Endothelial cell of umbilical vein (primary cell): Measurements from ENCODE around the gene EIF2S2.

Source experiments
- CTCF ChIP-seq, 2 donors: IDR thresholded peaks; 1 replicate in 1 of 2; 2 replicates in 1 of 2; pipeline ENCODE4 v1.5.1; 2011; ENCODE audit warnings: low read length in 2 of 2, mild to moderate bottlenecking in 2 of 2, moderate library complexity in 2 of 2, control low read depth in 1 of 2, inconsistent platforms in 1 of 2, low read depth in 1 of 2; ENCODE audit not compliant: insufficient read depth in 1 of 2; ENCODE audit errors: extremely low read depth in 1 of 2
- EZH2 ChIP-seq: IDR thresholded peaks from 2 replicates; pipeline ENCODE4 v1.6.1; 2012; ENCODE audit warnings: borderline replicate concordance, low read depth, mild to moderate bottlenecking, moderate library complexity, low read length, inconsistent platforms; ENCODE audit not compliant: severe bottlenecking
- MAX ChIP-seq: IDR thresholded peaks from 2 replicates; pipeline ENCODE4 v1.6.1; 2011; ENCODE audit not compliant: insufficient read depth, insufficient read length
- POLR2A ChIP-seq: IDR thresholded peaks from 2 replicates; pipeline ENCODE4 v1.6.1; 2012; ENCODE audit warnings: low read depth, mild to moderate bottlenecking, control low read depth, low read length
- POLR2AphosphoS5 ChIP-seq: IDR thresholded peaks from 2 replicates; pipeline ENCODE4 v1.6.1; 2012; ENCODE audit warnings: low read depth, mild to moderate bottlenecking, control low read depth, low read length, moderate library complexity; ENCODE audit not compliant: insufficient read depth

- TF ChIP-seq CTCF (IDR thresholded peaks at IDR 0.05; ENCODE audit: extremely low read depth in 1 of 2, insufficient read depth in 1 of 2, low read depth in 1 of 2, low read length in 2 of 2) (no peak), POLR2A (no peak), POLR2AphosphoS5 (no peak), EZH2 (no peak), MAX (no peak)
Observed at GRCh38 chr20:34091637-34092200, 20.3 kb downstream of the EIF2S2 start.
